H9 (cell line): Measurements from ENCODE around the gene MYRIP. TPM values are rescaled to one million over a fixed set of nuclear protein-coding genes. Genes with fewer than 3 reads are reported as not detected.

ENCODE experiments used
- DNase-seq: peaks from one replicate; pipeline ENCODE4 v3.0.0-alpha.2; 2017
- H2AFZ ChIP-seq: one replicate; pipeline ENCODE4 v1.6.1; 2013; ENCODE audit warnings: mild to moderate bottlenecking, low read length, control low read depth, moderate library complexity
- H2AK5ac ChIP-seq: 2 replicates; pipeline ENCODE4 v1.6.1; 2013; ENCODE audit warnings: low read length, control low read depth, mixed read lengths; ENCODE audit not compliant: insufficient read length
- H2BK120ac ChIP-seq: one replicate; pipeline ENCODE4 v1.6.1; 2013; ENCODE audit warnings: low read depth, mild to moderate bottlenecking, low read length, control low read depth, inconsistent platforms; ENCODE audit not compliant: poor library complexity, severe bottlenecking
- H2BK12ac ChIP-seq: 2 replicates; pipeline ENCODE4 v1.6.1; 2013; ENCODE audit warnings: low read length, control low read depth, mixed read lengths, low read depth; ENCODE audit not compliant: insufficient read length
- H2BK15ac ChIP-seq: 2 replicates; pipeline ENCODE4 v1.6.1; 2013; ENCODE audit warnings: low read depth, low read length, control low read depth
- H2BK20ac ChIP-seq: one replicate; pipeline ENCODE4 v1.6.1; 2013; ENCODE audit warnings: low read depth, mild to moderate bottlenecking, low read length, control low read depth, inconsistent platforms; ENCODE audit not compliant: poor library complexity, severe bottlenecking
- H2BK5ac ChIP-seq: 2 replicates; pipeline ENCODE4 v1.6.1; 2013; ENCODE audit warnings: low read length, control low read depth, mixed read lengths; ENCODE audit not compliant: insufficient read length
- H3K14ac ChIP-seq: 2 replicates; pipeline ENCODE4 v1.6.1; 2013; ENCODE audit warnings: low read length, control low read depth; ENCODE audit not compliant: insufficient read depth
- H3K18ac ChIP-seq: 2 replicates; pipeline ENCODE4 v1.6.1; 2013; ENCODE audit warnings: low read depth, mild to moderate bottlenecking, mixed read lengths, low read length, control low read depth; ENCODE audit not compliant: insufficient read length
- H3K23ac ChIP-seq: 2 replicates; pipeline ENCODE4 v1.6.1; 2013; ENCODE audit warnings: low read length, control low read depth, mixed read lengths, low read depth; ENCODE audit not compliant: insufficient read length
- H3K23me2 ChIP-seq: 2 replicates; pipeline ENCODE4 v1.6.1; 2013; ENCODE audit warnings: low read depth, mild to moderate bottlenecking, mixed read lengths, low read length, control low read depth; ENCODE audit not compliant: insufficient read length, poor library complexity, severe bottlenecking
- H3K27ac ChIP-seq: 2 replicates; pipeline ENCODE4 v1.5.1; 2013; ENCODE audit warnings: low read length, control low read depth, mixed read lengths, low read depth; ENCODE audit not compliant: insufficient read length
- H3K27me3 ChIP-seq: 2 replicates; pipeline ENCODE4 v1.6.1; 2013; ENCODE audit warnings: low read length, control low read depth, inconsistent platforms; ENCODE audit not compliant: insufficient read depth
- H3K4ac ChIP-seq: 2 replicates; pipeline ENCODE4 v1.6.1; 2013; ENCODE audit warnings: low read depth, mild to moderate bottlenecking, control low read depth, inconsistent platforms, low read length, moderate library complexity
- H3K4me1 ChIP-seq: 2 replicates; pipeline ENCODE4 v1.6.1; 2013; ENCODE audit warnings: low read length, control low read depth, inconsistent platforms; ENCODE audit not compliant: insufficient read depth
- H3K4me2 ChIP-seq: 2 replicates; pipeline ENCODE4 v1.6.1; 2013; ENCODE audit warnings: low read length, control low read depth, mixed read lengths; ENCODE audit not compliant: insufficient read length, insufficient read depth
- H3K56ac ChIP-seq: 2 replicates; pipeline ENCODE4 v1.6.1; 2013; ENCODE audit warnings: low read depth, mild to moderate bottlenecking, mixed read lengths, low read length, control low read depth; ENCODE audit not compliant: insufficient read length
- H3K79me1 ChIP-seq: 2 replicates; pipeline ENCODE4 v1.6.1; 2013; ENCODE audit warnings: low read depth, mild to moderate bottlenecking, moderate library complexity, low read length, control low read depth, inconsistent platforms; ENCODE audit not compliant: insufficient read depth, poor library complexity, severe bottlenecking
- H3K79me2 ChIP-seq: 2 replicates; pipeline ENCODE4 v1.6.1; 2013; ENCODE audit warnings: low read length, control low read depth, inconsistent platforms; ENCODE audit not compliant: insufficient read depth
- H3K9ac ChIP-seq: 2 replicates; pipeline ENCODE4 v1.6.1; 2013; ENCODE audit warnings: low read length, control low read depth, mixed read lengths; ENCODE audit not compliant: insufficient read length; ENCODE audit errors: extremely low read depth
- H3K9me3 ChIP-seq: one replicate; pipeline ENCODE4 v1.6.1; 2013; ENCODE audit warnings: low read depth, low read length, inconsistent platforms; ENCODE audit not compliant: control insufficient read depth
- H3T11ph ChIP-seq: one replicate; pipeline ENCODE4 v1.6.1; 2013; ENCODE audit warnings: mild to moderate bottlenecking, low read length, control low read depth, inconsistent platforms
- H4K20me1 ChIP-seq: one replicate; pipeline ENCODE4 v1.6.1; 2013; ENCODE audit not compliant: control insufficient read depth, insufficient read length, insufficient read depth
- H4K5ac ChIP-seq: 2 replicates; pipeline ENCODE4 v1.6.1; 2013; ENCODE audit warnings: low read depth, mild to moderate bottlenecking, mixed read lengths, low read length, control low read depth; ENCODE audit not compliant: insufficient read length
- H4K8ac ChIP-seq: replicated peaks from 2 replicates; pipeline ENCODE4 v1.6.1; 2013; ENCODE audit warnings: low read length, control low read depth, mixed read lengths, low read depth; ENCODE audit not compliant: insufficient read length
- H4K91ac ChIP-seq: 2 replicates; pipeline ENCODE4 v1.6.1; 2013; ENCODE audit warnings: low read depth, mild to moderate bottlenecking, moderate library complexity, mixed read lengths, low read length, control low read depth; ENCODE audit not compliant: insufficient read length
- H3K27ac Mint-ChIP-seq, 3 experiments: 2 replicates in 2 of 3; 3 replicates in 1 of 3; pipeline ENCODE4 v1.8.0; 2020 to 2021; ENCODE audit warnings: mixed read lengths in 3 of 3, mild to moderate bottlenecking in 1 of 3, moderate library complexity in 1 of 3
- H3K27me3 Mint-ChIP-seq: 2 replicates; pipeline ENCODE4 v1.8.0; 2021; ENCODE audit warnings: low read depth, mild to moderate bottlenecking, moderate library complexity, mixed read lengths
- H3K36me3 Mint-ChIP-seq, 3 experiments: 2 replicates in 2 of 3; 3 replicates in 1 of 3; pipeline ENCODE4 v1.8.0; 2020 to 2021; ENCODE audit warnings: low read depth in 3 of 3, mixed read lengths in 3 of 3; ENCODE audit not compliant: insufficient read depth in 1 of 3
- H3K4me1 Mint-ChIP-seq, 2 experiments: 2 replicates each; pipeline ENCODE4 v1.8.0; 2020; ENCODE audit warnings: mixed read lengths in 2 of 2
- H3K4me3 Mint-ChIP-seq, 2 experiments: 2 replicates in 1 of 2; 3 replicates in 1 of 2; pipeline ENCODE4 v1.8.0; 2020 to 2021; ENCODE audit warnings: mild to moderate bottlenecking in 2 of 2, mixed read lengths in 2 of 2, moderate library complexity in 1 of 2
- H3K9me3 Mint-ChIP-seq, 2 experiments: 2 replicates in 1 of 2; 3 replicates in 1 of 2; pipeline ENCODE4 v1.8.0; 2020; ENCODE audit warnings: mild to moderate bottlenecking in 2 of 2, mixed read lengths in 2 of 2, moderate library complexity in 1 of 2
- WGBS: extraction: QIAGEN DNeasy Blood & Tissue Kit; methylation state at CpG from one replicate; pipeline ENCODE4 v1.1.7; 2013; ENCODE audit warnings: missing lambda C conversion rate, low lambda C conversion rate, mixed read lengths; ENCODE audit not compliant: insufficient read length; ENCODE audit errors: extremely low coverage; 5-methylcytosine and 5-hydroxymethylcytosine counted together
- total RNA-seq: library from RNA; stranded (reverse); gene quantifications from 2 replicates; pipeline ENCODE4 v1.2.1, GENCODE V29; 2021
- TF ChIP-seq, protein P1 (sequence below): fragments of 200-600 bp; sonication (generic); conservative IDR thresholded peaks from 3 replicates; pipeline ENCODE4 v1.8.0; 2021; ENCODE audit warnings: antibody characterized with exemption, mild to moderate bottlenecking

Gene MYRIP
- total RNA-seq, 1 experiment from 2014 or later: 1.8 TPM

GRCh38 chr3:40152482-40153133, 343.2 kb downstream of the MYRIP start:
- no peak overlapping the region for H3K9ac ChIP-seq
- no peaks in the 10 kb centered on the region for H3K9me3 Mint-ChIP-seq
- no CpG with 5 or more reads among the region's 1 CpG for WGBS

More at GRCh38 chr3:40152482-40153133, 343.2 kb downstream of the MYRIP start:
- Histone ChIP-seq H4K20me1 (no peaks in the 10 kb centered on the region), H3K79me1 (no peaks in the 10 kb centered on the region), H3K23ac (no peak overlapping the region), H4K8ac (no peak overlapping the region), H2AK5ac (no peak overlapping the region), H4K91ac (no peak overlapping the region), H3K27ac (no peak overlapping the region), H3K14ac (no peak overlapping the region), H2BK120ac (no peak overlapping the region), H3K4ac (no peak overlapping the region), H3T11ph (no peak overlapping the region), H3K9me3 (no peaks in the 10 kb centered on the region), H3K56ac (no peak overlapping the region), H3K4me2 (no peak overlapping the region), H3K27me3 (no peaks in the 10 kb centered on the region), H3K23me2 (no peaks in the 10 kb centered on the region), H2BK5ac (no peak overlapping the region), H2BK15ac (no peak overlapping the region), H2BK20ac (no peak overlapping the region), H3K18ac (no peak overlapping the region), H4K5ac (no peak overlapping the region), H3K79me2 (no peaks in the 10 kb centered on the region), H2BK12ac (no peak overlapping the region), H2AFZ (no peak overlapping the region), H3K4me1 (no peaks in the 10 kb centered on the region)
- TF ChIP-seq, protein P1, sequence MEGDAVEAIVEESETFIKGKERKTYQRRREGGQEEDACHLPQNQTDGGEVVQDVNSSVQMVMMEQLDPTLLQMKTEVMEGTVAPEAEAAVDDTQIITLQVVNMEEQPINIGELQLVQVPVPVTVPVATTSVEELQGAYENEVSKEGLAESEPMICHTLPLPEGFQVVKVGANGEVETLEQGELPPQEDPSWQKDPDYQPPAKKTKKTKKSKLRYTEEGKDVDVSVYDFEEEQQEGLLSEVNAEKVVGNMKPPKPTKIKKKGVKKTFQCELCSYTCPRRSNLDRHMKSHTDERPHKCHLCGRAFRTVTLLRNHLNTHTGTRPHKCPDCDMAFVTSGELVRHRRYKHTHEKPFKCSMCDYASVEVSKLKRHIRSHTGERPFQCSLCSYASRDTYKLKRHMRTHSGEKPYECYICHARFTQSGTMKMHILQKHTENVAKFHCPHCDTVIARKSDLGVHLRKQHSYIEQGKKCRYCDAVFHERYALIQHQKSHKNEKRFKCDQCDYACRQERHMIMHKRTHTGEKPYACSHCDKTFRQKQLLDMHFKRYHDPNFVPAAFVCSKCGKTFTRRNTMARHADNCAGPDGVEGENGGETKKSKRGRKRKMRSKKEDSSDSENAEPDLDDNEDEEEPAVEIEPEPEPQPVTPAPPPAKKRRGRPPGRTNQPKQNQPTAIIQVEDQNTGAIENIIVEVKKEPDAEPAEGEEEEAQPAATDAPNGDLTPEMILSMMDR: no peak
- DNase-seq: no peak
- H3K4me1 Mint-ChIP-seq: no peaks in the 10 kb centered on the region
- no peak overlapping the region for H3K27ac Mint-ChIP-seq
- no peak overlapping the region for H3K4me3 Mint-ChIP-seq
- H3K27me3 Mint-ChIP-seq: no peaks in the 10 kb centered on the region; the same call in 1 of the 2 replicates
- H3K36me3 Mint-ChIP-seq: no peaks in the 10 kb centered on the region
